Smooth muscle cell (in vitro differentiated cells): ENCODE measurements around the gene ATP13A4. TPM values are rescaled to one million over a fixed set of nuclear protein-coding genes. Genes with fewer than 3 reads are reported as not detected.

Source experiments
- DNase-seq: peaks from one replicate; lab custom pipeline; 2025; ENCODE audit not compliant: unreplicated experiment; lab: John Stamatoyannopoulos, UW
- H2AFZ ChIP-seq: fragments of 200-600 bp; sonication (generic); 2 replicates; pipeline ENCODE4 v1.6.0; 2016; ENCODE audit warnings: antibody characterized with exemption, low read depth, mild to moderate bottlenecking
- H3F3A ChIP-seq: fragments of 200-600 bp; sonication (generic); 2 replicates; pipeline ENCODE4 v1.6.0; 2017; ENCODE audit warnings: antibody characterized with exemption, low read depth
- H3K27ac ChIP-seq: fragments of 200-600 bp; sonication (generic); 2 replicates; pipeline ENCODE4 v1.5.1; 2016; ENCODE audit warnings: low read depth, mild to moderate bottlenecking
- H3K27me3 ChIP-seq: fragments of 200-600 bp; sonication (generic); 2 replicates; pipeline ENCODE4 v1.6.1; 2016; ENCODE audit warnings: low read depth, mild to moderate bottlenecking
- H3K36me3 ChIP-seq: fragments of 200-600 bp; sonication (generic); 2 replicates; pipeline ENCODE4 v1.5.1; 2016; ENCODE audit warnings: low read depth
- H3K4me1 ChIP-seq: fragments of 200-600 bp; sonication (generic); 2 replicates; pipeline ENCODE4 v1.5.1; 2016; ENCODE audit warnings: low read depth
- H3K4me2 ChIP-seq: fragments of 200-600 bp; sonication (generic); 2 replicates; pipeline ENCODE4 v1.6.0; 2016; ENCODE audit warnings: mild to moderate bottlenecking
- H3K4me3 ChIP-seq: fragments of 200-600 bp; sonication (generic); 2 replicates; pipeline ENCODE4 v1.5.1; 2016; ENCODE audit warnings: mild to moderate bottlenecking
- H3K79me2 ChIP-seq: fragments of 200-600 bp; sonication (generic); 2 replicates; pipeline ENCODE4 v1.6.0; 2016; ENCODE audit warnings: low read depth, mild to moderate bottlenecking
- H3K9ac ChIP-seq: fragments of 200-600 bp; sonication (generic); 2 replicates; pipeline ENCODE4 v1.6.0; 2016; ENCODE audit warnings: low read depth
- H3K9me3 ChIP-seq: fragments of 200-600 bp; sonication (generic); replicated peaks from 2 replicates; pipeline ENCODE4 v1.5.1; 2016; ENCODE audit warnings: low read depth
- H4K20me1 ChIP-seq: fragments of 200-600 bp; sonication (generic); 2 replicates; pipeline ENCODE4 v1.6.0; 2016; ENCODE audit warnings: low read depth
- WGBS: methylation state at CpG from one replicate; pipeline ENCODE4 v1.1.7; 2016; ENCODE audit warnings: low lambda C conversion rate; 5-methylcytosine and 5-hydroxymethylcytosine counted together
- polyA plus RNA-seq: library from polyadenylated mRNA; unstranded; fragments of >200 nt; fragmentation: Nextera tagmentation; extraction: Ambion mirVana; gene quantifications from 2 replicates; pipeline ENCODE4 v1.2.1, GENCODE V29; 2016
- total RNA-seq: library from RNA; depleted of rRNA; stranded (reverse); fragments of >200 nt; gene quantifications from 2 replicates; pipeline ENCODE4 v1.2.3, GENCODE V29; 2014
- TF ChIP-seq, protein P1 (sequence below): fragments of 200-600 bp; sonication (generic); IDR thresholded peaks from 2 replicates; pipeline ENCODE4 v1.5.1; 2017; ENCODE audit warnings: borderline replicate concordance, mild to moderate bottlenecking, antibody characterized with exemption; ENCODE audit not compliant: insufficient read depth, poor library complexity, severe bottlenecking

ATP13A4 gene
- total and polyA plus RNA-seq, 2 experiments from 2014 or later, result 0.27 to 0.50 TPM

DNA sequence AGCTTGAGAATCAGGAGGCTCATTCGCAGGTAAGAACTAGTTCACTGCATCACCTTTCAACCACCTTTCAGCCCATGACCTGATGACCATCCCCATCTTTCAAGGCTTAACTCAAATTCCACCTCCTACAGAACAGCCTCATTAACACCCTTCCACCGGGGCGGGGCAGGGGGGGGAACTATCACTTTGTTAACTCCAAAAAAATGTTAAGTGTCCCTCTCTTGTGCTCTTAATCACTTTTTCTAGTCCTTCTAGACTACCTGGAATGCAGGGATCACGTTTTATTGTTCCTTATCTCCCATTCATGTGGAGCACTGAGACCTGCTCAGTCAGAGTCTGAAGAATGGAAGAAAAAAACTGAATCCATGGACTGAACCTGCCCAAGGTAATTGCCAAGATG lies 51.8 kb downstream of the ATP13A4 start:
- no peaks in the 10 kb centered on the region for H3F3A ChIP-seq
- no peaks in the 10 kb centered on the region for H4K20me1 ChIP-seq
- no peak overlapping the region for H3K9ac ChIP-seq
- no peaks in the 10 kb centered on the region for H3K4me1 ChIP-seq
- no peaks in the 10 kb centered on the region for H3K9me3 ChIP-seq
- no peaks in the 10 kb centered on the region for H3K79me2 ChIP-seq
- H3K27me3 ChIP-seq, result no peaks in the 10 kb centered on the region
- H3K27ac ChIP-seq, result no peak overlapping the region
- H3K4me2 ChIP-seq, result no peak overlapping the region
- no peaks in the 10 kb centered on the region for H3K36me3 ChIP-seq
- WGBS, result 69% methylated on average over 4 of the region's 4 CpGs
- TF ChIP-seq, protein P1, sequence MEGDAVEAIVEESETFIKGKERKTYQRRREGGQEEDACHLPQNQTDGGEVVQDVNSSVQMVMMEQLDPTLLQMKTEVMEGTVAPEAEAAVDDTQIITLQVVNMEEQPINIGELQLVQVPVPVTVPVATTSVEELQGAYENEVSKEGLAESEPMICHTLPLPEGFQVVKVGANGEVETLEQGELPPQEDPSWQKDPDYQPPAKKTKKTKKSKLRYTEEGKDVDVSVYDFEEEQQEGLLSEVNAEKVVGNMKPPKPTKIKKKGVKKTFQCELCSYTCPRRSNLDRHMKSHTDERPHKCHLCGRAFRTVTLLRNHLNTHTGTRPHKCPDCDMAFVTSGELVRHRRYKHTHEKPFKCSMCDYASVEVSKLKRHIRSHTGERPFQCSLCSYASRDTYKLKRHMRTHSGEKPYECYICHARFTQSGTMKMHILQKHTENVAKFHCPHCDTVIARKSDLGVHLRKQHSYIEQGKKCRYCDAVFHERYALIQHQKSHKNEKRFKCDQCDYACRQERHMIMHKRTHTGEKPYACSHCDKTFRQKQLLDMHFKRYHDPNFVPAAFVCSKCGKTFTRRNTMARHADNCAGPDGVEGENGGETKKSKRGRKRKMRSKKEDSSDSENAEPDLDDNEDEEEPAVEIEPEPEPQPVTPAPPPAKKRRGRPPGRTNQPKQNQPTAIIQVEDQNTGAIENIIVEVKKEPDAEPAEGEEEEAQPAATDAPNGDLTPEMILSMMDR, result no peak
- no peak overlapping the region for H3K4me3 ChIP-seq
- DNase-seq, result no peak
- H2AFZ ChIP-seq, result no peak overlapping the region

DNA sequence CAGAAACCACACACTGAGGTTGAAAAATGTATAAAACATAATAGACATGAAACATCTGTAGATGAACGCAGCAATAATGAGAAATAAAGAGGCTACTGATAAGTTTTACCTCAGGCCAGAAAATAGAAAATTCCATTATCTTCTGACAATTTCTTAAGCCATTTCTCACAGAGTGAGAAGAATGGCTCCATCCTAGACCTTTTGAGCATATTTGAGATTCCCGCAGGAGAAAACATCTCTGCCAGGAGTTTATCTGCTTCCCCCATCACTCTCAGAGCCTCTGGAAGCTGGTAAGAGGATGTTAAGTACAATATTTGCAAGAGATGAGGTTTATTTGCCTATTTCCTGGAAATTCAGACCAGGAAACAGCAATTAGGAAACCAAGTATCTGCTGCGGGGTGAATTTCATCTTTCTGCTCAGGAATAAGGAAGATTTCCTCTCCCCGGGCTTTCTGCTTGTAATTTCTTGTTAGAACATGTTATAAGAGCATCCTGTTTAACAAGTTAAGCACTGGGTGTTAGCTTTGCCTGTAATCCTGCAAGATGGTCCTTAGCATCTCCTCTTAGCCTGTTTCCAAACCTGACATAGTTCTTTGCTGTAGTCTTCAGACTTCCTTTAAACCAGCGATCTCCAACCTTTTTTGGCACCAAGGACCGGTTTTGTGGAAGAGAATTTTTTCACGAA lies 54.8 kb downstream of the ATP13A4 start:
- no peak overlapping the region for H3K9ac ChIP-seq
- H3K27ac ChIP-seq, result peak overlapping the region; percentile 19
- no peaks in the 10 kb centered on the region for H4K20me1 ChIP-seq
- no peaks in the 10 kb centered on the region for H3K4me1 ChIP-seq
- DNase-seq, result no peak
- H3K4me2 ChIP-seq, result no peak overlapping the region
- H3K9me3 ChIP-seq, result no peaks in the 10 kb centered on the region
- no peak overlapping the region for H2AFZ ChIP-seq
- TF ChIP-seq, protein P1, result no peak
- WGBS, result 91% methylated on average over 7 of the region's 7 CpGs
- H3K36me3 ChIP-seq, result no peaks in the 10 kb centered on the region
- no peaks in the 10 kb centered on the region for H3F3A ChIP-seq
- no peaks in the 10 kb centered on the region for H3K79me2 ChIP-seq
- H3K27me3 ChIP-seq, result no peaks in the 10 kb centered on the region
- H3K4me3 ChIP-seq, result no peak overlapping the region

DNA sequence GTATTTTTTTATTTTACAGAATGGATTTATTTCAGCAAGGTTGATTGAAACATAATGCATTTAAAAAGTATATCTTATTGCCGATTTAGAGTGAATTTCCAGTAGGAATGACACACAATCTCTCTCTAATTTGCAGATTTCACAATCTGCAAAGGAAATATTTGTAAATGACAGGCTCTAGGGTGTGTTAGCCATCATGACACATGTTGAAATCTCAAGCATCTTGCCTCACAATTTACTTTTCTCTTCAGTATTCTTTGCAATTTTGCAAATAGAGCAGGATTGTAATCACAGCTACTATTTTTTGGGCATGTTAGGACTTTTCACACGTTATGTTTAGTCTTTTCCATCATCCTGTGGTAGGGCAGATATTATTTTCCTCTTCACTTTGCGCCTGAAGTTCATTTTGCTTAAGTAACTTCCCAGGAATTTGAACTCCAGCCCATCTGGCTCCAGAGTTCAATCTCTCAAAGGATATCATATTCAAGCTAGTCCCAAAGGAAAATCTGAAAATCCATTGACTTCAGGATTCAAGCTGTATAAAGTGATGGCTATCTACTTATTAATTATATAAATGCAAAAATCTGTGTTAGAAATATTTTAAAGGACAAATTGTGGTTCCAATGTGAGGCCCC lies 55.4 kb downstream of the ATP13A4 start:
- Histone ChIP-seq H3K4me1 (no peaks in the 10 kb centered on the region), H3K9me3 (no peaks in the 10 kb centered on the region), H3K36me3 (no peaks in the 10 kb centered on the region), H3F3A (no peaks in the 10 kb centered on the region), H3K9ac (no peak overlapping the region), H3K79me2 (no peaks in the 10 kb centered on the region), H3K4me3 (no peak overlapping the region), H2AFZ (no peak overlapping the region), H3K4me2 (no peak overlapping the region), H3K27me3 (no peaks in the 10 kb centered on the region), H4K20me1 (no peaks in the 10 kb centered on the region), H3K27ac (peak overlapping the region; percentile 19)
- DNase-seq, result no peak
- WGBS, result 81% methylated on average over 3 of the region's 3 CpGs
- TF ChIP-seq, protein P1, result no peak
